ENCODE results near the gene FBXO7. TPM values are rescaled to one million over a fixed set of nuclear protein-coding genes. Genes with fewer than 3 reads are reported as not detected.

FBXO7 gene
- total RNA-seq, 1 experiment from 2014 or later: 85.1 TPM

DNA sequence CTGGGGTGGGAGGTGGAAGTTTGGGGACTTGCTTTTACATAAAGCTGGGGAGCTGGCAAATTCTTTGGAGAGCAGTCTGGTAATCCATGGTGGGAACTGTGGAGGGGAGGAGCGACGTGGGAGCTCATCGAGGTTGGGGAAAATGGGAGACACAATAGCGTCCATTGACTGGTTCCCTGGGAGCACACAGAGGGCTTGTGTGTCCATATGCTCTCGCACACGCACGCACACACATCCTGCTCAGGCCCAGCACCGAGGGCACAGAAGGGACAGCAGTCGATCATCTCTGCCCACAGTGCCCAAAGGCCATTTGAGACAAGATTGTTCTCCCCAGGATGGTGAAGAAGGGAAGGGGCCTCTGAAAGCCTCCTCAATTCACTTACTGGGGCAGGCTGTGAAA is 53.7 kb downstream of the FBXO7 start:
- no peaks in the 10 kb centered on the region for H3K27me3 Mint-ChIP-seq (ENCODE audit: insufficient read depth, unreplicated experiment)
- H3K27ac Mint-ChIP-seq (ENCODE audit: unreplicated experiment): no peak overlapping the region
- Histone ChIP-seq H3K27me3 (replicated peaks; ENCODE audit: control insufficient read depth, insufficient read depth, low read length) (no peaks in the 10 kb centered on the region), H3K9me3 (no peaks in the 10 kb centered on the region), H3K36me3 (ENCODE audit: control insufficient read depth, insufficient read depth, low read length) (no peaks in the 10 kb centered on the region), H3K4me3 (ENCODE audit: low read depth, low read length) (no peak overlapping the region), H3K4me1 (peaks cover 15% of the 10 kb centered on the region)
- H3K36me3 Mint-ChIP-seq (ENCODE audit: insufficient read depth, unreplicated experiment): no peaks in the 10 kb centered on the region
- BruUV-seq (replicated peaks): no TSS peak
- TF ChIP-seq, protein P1, sequence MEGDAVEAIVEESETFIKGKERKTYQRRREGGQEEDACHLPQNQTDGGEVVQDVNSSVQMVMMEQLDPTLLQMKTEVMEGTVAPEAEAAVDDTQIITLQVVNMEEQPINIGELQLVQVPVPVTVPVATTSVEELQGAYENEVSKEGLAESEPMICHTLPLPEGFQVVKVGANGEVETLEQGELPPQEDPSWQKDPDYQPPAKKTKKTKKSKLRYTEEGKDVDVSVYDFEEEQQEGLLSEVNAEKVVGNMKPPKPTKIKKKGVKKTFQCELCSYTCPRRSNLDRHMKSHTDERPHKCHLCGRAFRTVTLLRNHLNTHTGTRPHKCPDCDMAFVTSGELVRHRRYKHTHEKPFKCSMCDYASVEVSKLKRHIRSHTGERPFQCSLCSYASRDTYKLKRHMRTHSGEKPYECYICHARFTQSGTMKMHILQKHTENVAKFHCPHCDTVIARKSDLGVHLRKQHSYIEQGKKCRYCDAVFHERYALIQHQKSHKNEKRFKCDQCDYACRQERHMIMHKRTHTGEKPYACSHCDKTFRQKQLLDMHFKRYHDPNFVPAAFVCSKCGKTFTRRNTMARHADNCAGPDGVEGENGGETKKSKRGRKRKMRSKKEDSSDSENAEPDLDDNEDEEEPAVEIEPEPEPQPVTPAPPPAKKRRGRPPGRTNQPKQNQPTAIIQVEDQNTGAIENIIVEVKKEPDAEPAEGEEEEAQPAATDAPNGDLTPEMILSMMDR (IDR thresholded peaks at IDR 0.05; ENCODE audit: insufficient read depth in 1 of 2, low read depth in 1 of 2, low read length in 1 of 2, severe bottlenecking in 1 of 2, unreplicated experiment in 1 of 2): no peak
- no peak overlapping the region for H3K4me3 Mint-ChIP-seq (ENCODE audit: unreplicated experiment)
- ChIA-PET POLR2A (no interaction called here), CTCF (interaction anchor here (1.1 to 2.1 kb wide), 4 partner anchors 131 to 675 kb away, joined by 3 to 8 read pairs (median 6); no protein-coding TSS in a partner anchor)
- peaks cover 20% of the 10 kb centered on the region for H3K4me1 Mint-ChIP-seq (ENCODE audit: low read depth, unreplicated experiment)
- no peaks in the 10 kb centered on the region for H3K9me3 Mint-ChIP-seq (ENCODE audit: unreplicated experiment)
- no peak for DNase-seq
- intact Hi-C loops (cut with micrococcal nuclease; ENCODE audit: unreplicated experiment): loop anchor here (2.0 kb wide), 3 partner anchors 100 to 458 kb away; no protein-coding TSS in a partner anchor

DNA sequence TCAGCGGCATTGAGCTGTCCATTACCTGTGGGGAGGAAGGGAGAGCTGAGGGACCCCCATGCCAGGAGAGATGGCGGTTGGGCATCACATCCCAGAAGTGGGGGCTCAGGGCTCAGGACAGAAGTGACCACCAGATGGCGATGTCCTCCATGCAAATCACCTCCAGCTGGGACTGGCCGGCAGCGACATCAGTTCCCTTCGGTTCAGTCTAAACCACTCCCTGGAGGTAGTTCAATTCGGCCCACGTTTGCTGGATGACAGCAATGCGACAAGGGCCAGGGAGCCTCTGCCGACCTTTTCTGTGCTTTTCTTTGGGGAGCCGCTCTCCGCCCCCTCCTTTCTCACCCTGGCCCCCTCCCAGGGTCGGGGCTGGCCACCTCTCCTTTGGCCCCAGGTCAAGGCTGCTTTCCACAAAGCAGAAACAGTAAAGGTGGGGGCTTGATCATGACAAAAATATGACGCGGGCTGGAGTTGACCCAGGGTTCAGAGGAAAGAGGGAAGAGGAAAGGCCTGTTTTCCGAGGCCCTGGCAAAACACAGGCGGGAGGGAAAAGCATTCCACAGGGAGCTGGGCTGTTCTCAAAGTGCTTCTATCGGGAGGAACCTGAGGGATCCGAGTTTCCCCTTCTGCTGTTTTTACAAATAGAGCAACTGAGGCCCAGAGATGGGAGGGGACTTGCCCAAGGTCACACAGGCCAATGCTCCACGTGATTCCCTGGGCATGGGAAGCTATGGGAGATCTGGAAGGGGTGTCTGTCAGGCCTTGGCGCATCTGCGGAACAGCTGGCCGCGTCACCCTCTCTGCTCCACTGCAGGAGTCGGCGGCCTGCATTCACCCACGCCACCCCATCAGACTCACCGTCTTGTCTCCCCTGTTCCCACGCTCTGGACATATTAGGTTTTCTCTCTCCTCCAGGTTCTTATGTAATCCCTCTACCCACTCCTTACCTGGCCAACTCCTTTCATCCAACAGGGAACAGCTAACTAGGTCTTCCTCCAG is 54.7 kb downstream of the FBXO7 start:
- Histone ChIP-seq H3K27me3 (replicated peaks; ENCODE audit: control insufficient read depth, insufficient read depth, low read length) (no peaks in the 10 kb centered on the region), H3K4me1 (peaks cover 24% of the 10 kb centered on the region), H3K4me3 (ENCODE audit: low read depth, low read length) (no peak overlapping the region), H3K9me3 (no peaks in the 10 kb centered on the region), H3K36me3 (ENCODE audit: control insufficient read depth, insufficient read depth, low read length) (no peaks in the 10 kb centered on the region)
- H3K36me3 Mint-ChIP-seq (ENCODE audit: insufficient read depth, unreplicated experiment): no peaks in the 10 kb centered on the region
- H3K4me3 Mint-ChIP-seq (ENCODE audit: unreplicated experiment): no peak overlapping the region
- peak overlapping the region; percentile 51 for H3K27ac Mint-ChIP-seq (ENCODE audit: unreplicated experiment)
- peak; percentile 82 to 85 for DNase-seq
- no TSS peak for BruUV-seq (replicated peaks)
- H3K9me3 Mint-ChIP-seq (ENCODE audit: unreplicated experiment): no peaks in the 10 kb centered on the region
- TF ChIP-seq, protein P1 (IDR thresholded peaks at IDR 0.05; ENCODE audit: insufficient read depth in 1 of 2, low read depth in 1 of 2, low read length in 1 of 2, severe bottlenecking in 1 of 2, unreplicated experiment in 1 of 2): peak; percentile 80
- peaks cover 27% of the 10 kb centered on the region for H3K4me1 Mint-ChIP-seq (ENCODE audit: low read depth, unreplicated experiment)
- H3K27me3 Mint-ChIP-seq (ENCODE audit: insufficient read depth, unreplicated experiment): no peaks in the 10 kb centered on the region
- intact Hi-C loops (cut with micrococcal nuclease; ENCODE audit: unreplicated experiment): loop anchor here (1.0 to 2.0 kb wide), 6 partner anchors 100 to 471 kb away; no protein-coding TSS in a partner anchor
- ChIA-PET POLR2A (no interaction called here), CTCF (interaction anchor here (0.6 to 2.1 kb wide), 6 partner anchors 130 to 674 kb away, joined by 3 to 8 read pairs (median 4); no protein-coding TSS in a partner anchor)

DNA sequence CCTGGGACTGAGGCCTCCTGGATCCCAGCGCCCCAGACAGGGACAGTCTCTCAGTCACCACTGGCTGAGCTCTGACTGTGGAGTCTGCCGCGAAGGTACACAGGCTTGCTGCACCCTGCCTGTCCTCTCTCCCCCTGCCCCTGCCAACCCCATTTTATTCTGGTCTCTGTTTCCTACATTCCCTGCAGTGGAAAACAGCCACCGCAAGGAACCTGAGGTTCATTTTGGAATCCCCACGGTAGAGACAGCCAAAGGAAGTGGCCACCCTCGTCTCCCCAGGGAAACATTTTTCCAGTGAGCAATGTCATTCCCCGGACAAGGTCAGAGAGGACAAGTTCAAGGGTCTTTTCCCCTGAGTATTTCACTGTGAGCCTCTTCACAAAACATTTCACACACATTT is 56.6 kb downstream of the FBXO7 start:
- Mint-ChIP-seq H3K36me3 (ENCODE audit: insufficient read depth, unreplicated experiment) (no peaks in the 10 kb centered on the region), H3K27ac (ENCODE audit: unreplicated experiment) (no peak overlapping the region)
- POLR2A ChIA-PET: no interaction called here

More for the DNA sequence above, 56.6 kb downstream of the FBXO7 start:
- BruUV-seq (replicated peaks): no TSS peak
- Mint-ChIP-seq H3K4me1 (ENCODE audit: low read depth, unreplicated experiment) (peaks cover 27% of the 10 kb centered on the region), H3K9me3 (ENCODE audit: unreplicated experiment) (no peaks in the 10 kb centered on the region), H3K27me3 (ENCODE audit: insufficient read depth, unreplicated experiment) (no peaks in the 10 kb centered on the region), H3K4me3 (ENCODE audit: unreplicated experiment) (no peak overlapping the region)
- intact Hi-C loops (cut with micrococcal nuclease; ENCODE audit: unreplicated experiment): no loop called here
- Histone ChIP-seq H3K36me3 (ENCODE audit: control insufficient read depth, insufficient read depth, low read length) (no peaks in the 10 kb centered on the region), H3K27me3 (replicated peaks; ENCODE audit: control insufficient read depth, insufficient read depth, low read length) (no peaks in the 10 kb centered on the region), H3K9me3 (no peaks in the 10 kb centered on the region), H3K4me3 (ENCODE audit: low read depth, low read length) (no peak overlapping the region), H3K4me1 (peaks cover 32% of the 10 kb centered on the region)
- TF ChIP-seq, protein P1 (IDR thresholded peaks at IDR 0.05; ENCODE audit: insufficient read depth in 1 of 2, low read depth in 1 of 2, low read length in 1 of 2, severe bottlenecking in 1 of 2, unreplicated experiment in 1 of 2): no peak
- CTCF ChIA-PET: interaction anchor here (0.7 to 1.0 kb wide), 2 partner anchors 266 to 294 kb away, joined by 3 read pairs; no protein-coding TSS in a partner anchor
- DNase-seq: no peak
